ENCODE results near the gene RAB40C.

DNA sequence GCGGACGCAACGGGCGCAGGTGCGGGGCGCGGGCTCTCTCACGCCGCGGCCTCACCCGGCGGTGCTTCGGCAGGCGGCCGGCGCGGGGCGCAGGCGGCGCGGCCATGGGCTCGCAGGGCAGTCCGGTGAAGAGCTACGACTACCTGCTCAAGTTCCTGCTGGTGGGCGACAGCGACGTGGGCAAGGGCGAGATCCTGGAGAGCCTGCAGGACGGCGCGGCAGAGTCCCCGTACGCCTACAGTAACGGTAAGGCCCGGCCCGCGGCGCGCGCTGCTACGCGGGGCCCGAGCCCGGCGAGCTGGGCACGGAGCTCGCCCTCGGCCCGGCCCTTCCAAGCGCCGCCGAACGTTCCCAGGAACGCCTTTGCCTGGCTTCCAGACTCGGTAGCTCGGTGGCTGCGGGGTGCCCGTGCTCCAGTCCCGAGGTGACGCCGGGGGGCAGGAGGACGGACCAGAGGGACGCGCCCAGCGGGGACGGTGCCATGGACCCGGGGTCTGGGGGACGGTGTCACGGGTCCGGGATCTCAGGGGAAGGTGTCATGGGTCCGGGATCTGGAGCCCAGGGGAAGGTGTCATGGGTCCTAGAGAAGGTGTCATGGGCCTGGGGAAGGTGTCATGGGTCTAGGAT, 435 bp downstream of the RAB40C start:
- TF ChIP-seq, protein P1, sequence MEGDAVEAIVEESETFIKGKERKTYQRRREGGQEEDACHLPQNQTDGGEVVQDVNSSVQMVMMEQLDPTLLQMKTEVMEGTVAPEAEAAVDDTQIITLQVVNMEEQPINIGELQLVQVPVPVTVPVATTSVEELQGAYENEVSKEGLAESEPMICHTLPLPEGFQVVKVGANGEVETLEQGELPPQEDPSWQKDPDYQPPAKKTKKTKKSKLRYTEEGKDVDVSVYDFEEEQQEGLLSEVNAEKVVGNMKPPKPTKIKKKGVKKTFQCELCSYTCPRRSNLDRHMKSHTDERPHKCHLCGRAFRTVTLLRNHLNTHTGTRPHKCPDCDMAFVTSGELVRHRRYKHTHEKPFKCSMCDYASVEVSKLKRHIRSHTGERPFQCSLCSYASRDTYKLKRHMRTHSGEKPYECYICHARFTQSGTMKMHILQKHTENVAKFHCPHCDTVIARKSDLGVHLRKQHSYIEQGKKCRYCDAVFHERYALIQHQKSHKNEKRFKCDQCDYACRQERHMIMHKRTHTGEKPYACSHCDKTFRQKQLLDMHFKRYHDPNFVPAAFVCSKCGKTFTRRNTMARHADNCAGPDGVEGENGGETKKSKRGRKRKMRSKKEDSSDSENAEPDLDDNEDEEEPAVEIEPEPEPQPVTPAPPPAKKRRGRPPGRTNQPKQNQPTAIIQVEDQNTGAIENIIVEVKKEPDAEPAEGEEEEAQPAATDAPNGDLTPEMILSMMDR (conservative IDR thresholded peaks at IDR 0.05 in 1 of 2, IDR thresholded peaks at IDR 0.05 in 1 of 2; ENCODE audit: low read depth in 1 of 2, low read length in 2 of 2) = no peak
- TF ChIP-seq EZH2 (IDR thresholded peaks at IDR 0.05; ENCODE audit: low read length, missing control alignments) = no peak

All from fibroblast of lung (primary cell).